Neutrophil (primary cell): ENCODE measurements around the gene ADCK2.
"Not testable (repeated sequence)": the region's sequence is repeated elsewhere in the genome, so short reads cannot be mapped to it uniquely, and the experiment has no call there.

Experiments used
- H3K27ac ChIP-seq: fragments of 200-600 bp; sonication (generic); 2 replicates; pipeline ENCODE4 v1.5.1; 2016; ENCODE audit warnings: mild to moderate bottlenecking, moderate library complexity
- H3K27me3 ChIP-seq: fragments of 200-600 bp; sonication (generic); 2 replicates; pipeline ENCODE4 v1.6.0; 2016; ENCODE audit warnings: mild to moderate bottlenecking
- H3K36me3 ChIP-seq: fragments of 200-600 bp; sonication (generic); 2 replicates; pipeline ENCODE4 v1.5.1; 2017
- H3K4me1 ChIP-seq, 2 experiments: fragments of 200-600 bp in 1 of 2; sonication (generic) in 1 of 2; 1 replicate in 1 of 2; 2 replicates in 1 of 2; pipeline versions ENCODE4 v1.5.1 to v1.6.1; 2013 to 2016; ENCODE audit warnings: low read depth in 1 of 2, low read length in 1 of 2, mild to moderate bottlenecking in 1 of 2, moderate library complexity in 1 of 2; ENCODE audit not compliant: control insufficient read depth in 1 of 2, insufficient read depth in 1 of 2
- H3K4me3 ChIP-seq, 2 experiments: fragments of 200-600 bp in 1 of 2; sonication (generic) in 1 of 2; 1 replicate in 1 of 2; 2 replicates in 1 of 2; pipeline ENCODE4 v1.5.1; 2013 to 2016; ENCODE audit warnings: low read depth in 1 of 2, low read length in 1 of 2, mild to moderate bottlenecking in 1 of 2, moderate library complexity in 1 of 2
- H3K9me3 ChIP-seq: fragments of 200-600 bp; sonication (generic); 2 replicates; pipeline ENCODE4 v1.5.1; 2016
- TF ChIP-seq, protein P1 (sequence below): fragments of 200-600 bp; sonication (generic); IDR thresholded peaks from 2 replicates; pipeline ENCODE4 v1.5.1; 2016; ENCODE audit warnings: antibody characterized with exemption

ADCK2 gene

DNA sequence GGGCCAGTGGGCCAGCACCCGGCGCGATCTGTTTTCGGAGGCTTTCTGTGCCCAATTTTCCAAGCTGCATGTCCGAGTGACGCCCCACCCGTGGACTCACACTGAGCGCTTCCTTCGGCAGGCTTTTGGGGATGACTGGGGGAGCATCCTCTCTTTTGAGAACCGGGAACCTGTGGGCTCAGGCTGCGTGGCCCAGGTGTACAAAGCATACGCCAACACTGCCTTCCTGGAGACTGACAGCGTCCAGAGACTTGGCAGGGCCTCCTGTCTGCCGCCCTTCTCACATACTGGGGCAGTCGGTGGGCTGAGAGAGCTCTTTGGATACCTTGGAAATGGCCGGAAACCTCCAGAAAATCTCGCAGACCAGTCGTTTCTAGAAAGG, 1.0 kb downstream of the ADCK2 start:
- TF ChIP-seq, protein P1, sequence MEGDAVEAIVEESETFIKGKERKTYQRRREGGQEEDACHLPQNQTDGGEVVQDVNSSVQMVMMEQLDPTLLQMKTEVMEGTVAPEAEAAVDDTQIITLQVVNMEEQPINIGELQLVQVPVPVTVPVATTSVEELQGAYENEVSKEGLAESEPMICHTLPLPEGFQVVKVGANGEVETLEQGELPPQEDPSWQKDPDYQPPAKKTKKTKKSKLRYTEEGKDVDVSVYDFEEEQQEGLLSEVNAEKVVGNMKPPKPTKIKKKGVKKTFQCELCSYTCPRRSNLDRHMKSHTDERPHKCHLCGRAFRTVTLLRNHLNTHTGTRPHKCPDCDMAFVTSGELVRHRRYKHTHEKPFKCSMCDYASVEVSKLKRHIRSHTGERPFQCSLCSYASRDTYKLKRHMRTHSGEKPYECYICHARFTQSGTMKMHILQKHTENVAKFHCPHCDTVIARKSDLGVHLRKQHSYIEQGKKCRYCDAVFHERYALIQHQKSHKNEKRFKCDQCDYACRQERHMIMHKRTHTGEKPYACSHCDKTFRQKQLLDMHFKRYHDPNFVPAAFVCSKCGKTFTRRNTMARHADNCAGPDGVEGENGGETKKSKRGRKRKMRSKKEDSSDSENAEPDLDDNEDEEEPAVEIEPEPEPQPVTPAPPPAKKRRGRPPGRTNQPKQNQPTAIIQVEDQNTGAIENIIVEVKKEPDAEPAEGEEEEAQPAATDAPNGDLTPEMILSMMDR: no peak
- Histone ChIP-seq H3K4me1 (peaks cover 19 to 29% of the 10 kb centered on the region in 2 experiments), H3K27ac (peak overlapping the region; percentile 69), H3K9me3 (no peaks in the 10 kb centered on the region), H3K36me3 (no peaks in the 10 kb centered on the region), H3K27me3 (no peaks in the 10 kb centered on the region), H3K4me3 (peak overlapping the region; percentile 75 to 83)

DNA sequence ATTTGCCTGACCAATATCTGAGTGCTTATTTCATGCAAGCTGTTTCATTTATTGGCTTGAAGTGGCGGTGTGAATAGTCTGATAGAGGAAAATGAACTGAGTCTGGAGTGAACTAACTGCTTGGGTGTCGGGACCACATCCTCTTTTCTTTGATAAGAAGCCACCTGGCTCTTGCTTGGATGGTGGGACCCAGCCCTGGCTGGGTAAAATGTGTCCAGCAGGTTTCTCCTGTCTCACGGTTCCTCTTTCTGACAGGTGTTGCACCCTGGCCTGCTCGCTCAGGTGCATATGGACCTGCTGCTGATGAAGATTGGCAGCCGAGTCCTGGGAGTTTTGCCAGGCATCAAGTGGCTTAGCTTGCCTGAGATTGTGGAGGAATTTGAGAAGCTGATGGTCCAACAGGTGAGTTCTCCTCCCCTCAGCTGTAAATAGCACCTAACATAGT, 1.6 kb downstream of the ADCK2 start:
- no peaks in the 10 kb centered on the region for H3K27me3 ChIP-seq
- H3K27ac ChIP-seq: no peak overlapping the region
- no peaks in the 10 kb centered on the region for H3K9me3 ChIP-seq
- H3K36me3 ChIP-seq: peaks cover 5% of the 10 kb centered on the region
- TF ChIP-seq, protein P1: no peak
- H3K4me1 ChIP-seq: peaks cover 19 to 29% of the 10 kb centered on the region in 2 experiments
- no peak overlapping the region for H3K4me3 ChIP-seq

DNA sequence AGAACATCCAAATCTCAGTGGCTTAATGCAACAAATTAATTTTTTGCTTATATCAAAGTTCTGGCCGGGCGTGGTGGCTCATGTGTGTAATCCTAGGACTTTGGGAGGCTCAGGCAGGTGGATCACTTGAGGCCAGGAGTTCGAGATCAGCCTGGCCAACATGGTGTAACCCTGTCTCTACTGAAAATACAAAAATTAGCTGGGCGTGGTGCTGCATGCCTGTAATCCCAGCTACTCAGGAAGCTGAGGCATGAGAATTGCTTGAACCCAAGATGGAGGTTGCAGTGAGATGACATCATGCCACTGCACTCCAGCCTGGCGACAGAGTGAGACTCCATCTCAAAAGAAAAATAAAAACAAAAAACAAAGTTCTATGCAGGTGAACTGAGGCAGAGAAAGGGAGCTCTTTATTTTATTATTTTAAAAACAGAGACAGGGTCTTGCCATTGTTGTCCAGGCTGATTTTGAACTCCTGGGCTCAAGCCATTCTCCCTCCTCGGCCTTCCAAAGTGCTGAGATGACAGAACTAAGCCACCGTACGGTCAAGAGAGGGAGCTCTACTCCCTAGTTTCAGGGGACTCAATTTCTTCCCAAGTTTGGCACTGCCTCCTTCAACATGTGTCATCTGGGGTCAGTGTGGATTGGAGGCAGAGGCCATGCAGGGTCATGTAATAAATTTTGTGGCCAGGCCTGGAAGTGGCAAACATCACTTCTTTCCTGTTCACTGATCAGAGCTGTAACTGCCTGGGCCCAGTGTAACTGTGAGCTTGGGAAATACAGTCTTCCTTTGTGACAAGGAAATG, 2.4 kb downstream of the ADCK2 start:
- Histone ChIP-seq H3K4me1 (peaks cover 19 to 29% of the 10 kb centered on the region in 2 experiments), H3K36me3 (peaks cover 10% of the 10 kb centered on the region), H3K4me3 (no peak overlapping the region), H3K27ac (no peak overlapping the region), H3K27me3 (no peaks in the 10 kb centered on the region), H3K9me3 (no peaks in the 10 kb centered on the region)
- TF ChIP-seq, protein P1: no peak

DNA sequence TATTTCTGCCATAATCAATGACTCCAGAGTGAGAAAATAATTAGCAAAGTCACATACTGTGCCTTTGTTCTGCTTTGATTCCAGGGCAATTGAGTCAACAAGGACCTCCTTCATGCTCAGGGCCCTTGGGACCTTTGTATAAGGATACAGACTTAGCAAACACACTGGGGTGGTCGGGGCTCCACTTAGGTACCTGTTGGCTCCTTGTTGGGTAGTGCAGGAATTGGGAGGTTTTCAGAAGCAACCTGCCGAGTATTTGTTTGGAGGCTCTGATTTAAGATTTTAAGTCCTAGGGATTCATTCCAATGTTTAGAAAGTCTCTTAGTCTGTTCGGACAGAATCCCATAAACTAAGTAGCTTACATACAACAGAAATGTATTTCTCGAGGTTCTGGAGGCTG, 3.0 kb downstream of the ADCK2 start:
- TF ChIP-seq, protein P1: no peak
- Histone ChIP-seq H3K9me3 (no peaks in the 10 kb centered on the region), H3K4me3 (no peak overlapping the region), H3K27ac (no peak overlapping the region), H3K27me3 (no peaks in the 10 kb centered on the region), H3K4me1 (peaks cover 19 to 29% of the 10 kb centered on the region in 2 experiments), H3K36me3 (peaks cover 13% of the 10 kb centered on the region)

DNA sequence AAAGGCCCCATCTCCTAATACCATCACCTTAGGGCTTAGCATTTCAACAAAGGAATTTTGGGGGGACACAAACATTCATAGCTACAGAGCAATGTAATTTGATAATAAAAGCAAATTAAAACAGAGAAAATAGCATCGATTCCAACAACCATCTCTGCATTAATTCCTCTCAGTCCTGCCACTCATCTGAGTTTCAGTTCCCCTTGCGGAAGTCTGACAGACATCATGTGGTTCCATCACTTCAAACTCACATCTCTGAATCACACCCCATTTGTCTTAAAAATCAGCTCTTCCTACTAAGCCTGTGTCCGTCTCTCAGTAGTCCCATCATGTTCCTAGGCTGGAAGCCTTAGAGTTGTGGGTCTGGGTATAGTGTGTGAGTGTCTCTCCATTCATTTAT, 3.6 kb downstream of the ADCK2 start:
- Histone ChIP-seq H3K4me1 (peaks cover 19 to 29% of the 10 kb centered on the region in 2 experiments), H3K27ac (no peak overlapping the region), H3K9me3 (no peaks in the 10 kb centered on the region), H3K4me3 (no peak overlapping the region), H3K36me3 (peaks cover 17% of the 10 kb centered on the region), H3K27me3 (no peaks in the 10 kb centered on the region)
- TF ChIP-seq, protein P1: no peak

DNA sequence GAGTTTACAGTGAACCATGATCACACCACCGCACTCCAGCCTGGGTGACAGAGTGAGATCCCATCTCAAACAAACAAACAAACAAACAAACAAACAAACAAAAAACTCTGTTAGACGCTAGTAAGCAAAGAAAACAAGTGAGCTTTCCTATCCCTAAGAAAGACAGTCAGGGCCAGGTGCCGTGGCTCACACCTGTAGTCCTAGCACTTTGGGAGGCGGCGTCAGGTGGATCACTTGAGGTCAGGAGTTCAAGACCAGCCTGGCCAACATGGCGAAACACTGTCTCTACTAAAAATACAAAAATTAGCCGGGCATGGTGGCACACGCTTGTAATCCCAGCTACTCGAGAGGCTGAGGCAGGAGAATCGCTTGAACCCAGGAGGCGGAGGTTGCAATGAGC, 4.2 kb downstream of the ADCK2 start:
- not testable (repeated sequence) for H3K27ac ChIP-seq, H3K27me3 ChIP-seq
- peaks cover 19 to 29% of the 10 kb centered on the region in 2 experiments for H3K4me1 ChIP-seq

More for the DNA sequence above, 4.2 kb downstream of the ADCK2 start:
- not testable (repeated sequence) for H3K4me3 ChIP-seq, H3K9me3 ChIP-seq
- H3K36me3 ChIP-seq: peaks cover 22% of the 10 kb centered on the region
